ENCODE measurements around the gene POU2F1.

The POU2F1 gene

DNA sequence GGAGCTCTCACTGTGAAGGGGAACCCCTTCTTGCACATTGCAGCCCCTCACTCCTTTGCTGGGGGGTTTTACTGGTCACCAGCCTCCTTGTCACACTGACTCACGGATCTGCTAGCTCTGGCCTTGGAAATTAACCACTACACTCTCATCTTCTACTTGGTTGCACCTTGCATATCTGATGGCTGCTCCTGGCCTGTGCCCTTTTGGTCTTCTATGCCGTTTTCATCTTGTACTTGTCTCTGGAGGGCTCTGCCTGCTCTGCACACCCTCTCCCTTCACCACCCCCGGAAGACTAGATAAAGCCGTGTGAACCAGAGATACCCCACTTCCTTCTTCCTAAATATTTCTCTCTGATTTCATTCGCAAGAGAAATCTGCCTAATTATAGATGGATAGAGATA lies 253.1 kb downstream of the POU2F1 start:
- TF ChIP-seq, protein P1, sequence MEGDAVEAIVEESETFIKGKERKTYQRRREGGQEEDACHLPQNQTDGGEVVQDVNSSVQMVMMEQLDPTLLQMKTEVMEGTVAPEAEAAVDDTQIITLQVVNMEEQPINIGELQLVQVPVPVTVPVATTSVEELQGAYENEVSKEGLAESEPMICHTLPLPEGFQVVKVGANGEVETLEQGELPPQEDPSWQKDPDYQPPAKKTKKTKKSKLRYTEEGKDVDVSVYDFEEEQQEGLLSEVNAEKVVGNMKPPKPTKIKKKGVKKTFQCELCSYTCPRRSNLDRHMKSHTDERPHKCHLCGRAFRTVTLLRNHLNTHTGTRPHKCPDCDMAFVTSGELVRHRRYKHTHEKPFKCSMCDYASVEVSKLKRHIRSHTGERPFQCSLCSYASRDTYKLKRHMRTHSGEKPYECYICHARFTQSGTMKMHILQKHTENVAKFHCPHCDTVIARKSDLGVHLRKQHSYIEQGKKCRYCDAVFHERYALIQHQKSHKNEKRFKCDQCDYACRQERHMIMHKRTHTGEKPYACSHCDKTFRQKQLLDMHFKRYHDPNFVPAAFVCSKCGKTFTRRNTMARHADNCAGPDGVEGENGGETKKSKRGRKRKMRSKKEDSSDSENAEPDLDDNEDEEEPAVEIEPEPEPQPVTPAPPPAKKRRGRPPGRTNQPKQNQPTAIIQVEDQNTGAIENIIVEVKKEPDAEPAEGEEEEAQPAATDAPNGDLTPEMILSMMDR (IDR thresholded peaks at IDR 0.05; ENCODE audit: low read depth, low read length), result no peak
- no peak overlapping the region for H3K4me3 ChIP-seq (ENCODE audit: low read depth, low read length)

DNA sequence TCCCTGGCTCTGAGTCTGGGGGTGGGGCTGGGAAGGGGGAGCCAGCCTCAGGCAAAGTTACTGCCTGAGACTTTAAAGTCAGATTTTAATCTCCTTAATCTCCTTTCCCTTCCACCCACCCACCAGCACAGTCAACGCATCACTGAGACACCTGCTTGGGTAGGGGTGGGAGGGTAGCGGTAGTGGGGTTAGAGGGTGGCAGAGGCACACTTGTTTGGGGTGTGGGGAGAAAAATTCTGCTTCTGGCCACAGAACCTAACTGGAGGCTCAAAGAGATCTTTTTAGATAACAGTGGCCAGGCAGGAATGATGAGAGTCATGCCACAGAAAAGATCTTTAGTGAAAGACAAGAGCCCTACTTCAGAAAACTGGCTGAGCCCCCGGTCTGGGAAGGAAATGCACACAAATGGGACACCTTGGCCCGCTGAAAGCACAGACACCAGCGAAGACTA lies 253.5 kb downstream of the POU2F1 start:
- TF ChIP-seq, protein P1 (IDR thresholded peaks at IDR 0.05; ENCODE audit: low read depth, low read length), result no peak
- H3K4me3 ChIP-seq (ENCODE audit: low read depth, low read length), result no peak overlapping the region

DNA sequence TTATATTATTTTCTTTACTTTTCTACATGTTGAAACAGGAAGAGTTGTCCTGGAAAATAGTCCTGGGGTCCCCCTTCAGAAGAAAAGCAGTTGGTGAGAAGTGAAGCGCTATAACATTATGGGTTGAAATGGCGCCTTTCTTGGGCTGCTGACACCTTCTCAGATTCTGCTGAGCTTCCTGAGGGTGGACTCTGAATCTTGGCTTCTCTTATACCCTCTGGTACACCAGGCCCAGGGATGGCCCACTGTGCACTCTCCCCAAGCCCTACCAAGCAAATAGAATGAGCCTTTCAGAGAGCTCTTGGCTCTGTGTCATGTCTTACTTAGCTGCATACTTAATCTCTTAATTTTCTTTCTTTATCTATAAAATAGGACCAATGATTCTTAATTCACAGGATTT lies 255.4 kb downstream of the POU2F1 start:
- H3K4me3 ChIP-seq (ENCODE audit: low read depth, low read length), result no peak overlapping the region
- TF ChIP-seq, protein P1 (IDR thresholded peaks at IDR 0.05; ENCODE audit: low read depth, low read length), result no peak
